ENCODE results near the gene FCGR2B.

The FCGR2B gene

GRCh38 chr1:161702250-161702649 lies 39.3 kb downstream of the FCGR2B start:
- DNase-seq (ENCODE audit: low read depth): no peak
- TF ChIP-seq CTCF (conservative IDR thresholded peaks at IDR 0.05; ENCODE audit: control insufficient read depth, insufficient read depth, low read depth, low read length): no peak

GRCh38 chr1:161705537-161705936 lies 42.6 kb downstream of the FCGR2B start:
- no peak for DNase-seq (ENCODE audit: low read depth)
- TF ChIP-seq CTCF (conservative IDR thresholded peaks at IDR 0.05; ENCODE audit: control insufficient read depth, insufficient read depth, low read depth, low read length): no peak
- no peak overlapping the region for H3K4me3 ChIP-seq (ENCODE audit: control insufficient read depth, low read depth, low read length)

More at GRCh38 chr1:161702250-161702649, 39.3 kb downstream of the FCGR2B start:
- H3K4me3 ChIP-seq (ENCODE audit: control insufficient read depth, low read depth, low read length): no peak overlapping the region

- no peak for TF ChIP-seq CTCF (conservative IDR thresholded peaks at IDR 0.05; ENCODE audit: control insufficient read depth, insufficient read depth, low read depth, low read length)
- DNase-seq (ENCODE audit: low read depth): peak; percentile 88
- H3K4me3 ChIP-seq (ENCODE audit: control insufficient read depth, low read depth, low read length): no peak overlapping the region
These were observed 43.2 kb downstream of the FCGR2B start for GRCh38 chr1:161706113-161706481.

- TF ChIP-seq CTCF (conservative IDR thresholded peaks at IDR 0.05; ENCODE audit: control insufficient read depth, insufficient read depth, low read depth, low read length): no peak
- no peak within 1 kb of the TSS for H3K4me3 ChIP-seq (ENCODE audit: control insufficient read depth, low read depth, low read length)
- DNase-seq (ENCODE audit: low read depth): peak; percentile 98
These were observed 43.8 kb downstream of the FCGR2B start, which contains the start of gene FCRLA for GRCh38 chr1:161706482-161707347. FCRLA (plus strand) TSS chr1:161707229; CDS start chr1:161707265, 36 bp downstream.

- no peak for DNase-seq (ENCODE audit: low read depth)
- H3K4me3 ChIP-seq (ENCODE audit: control insufficient read depth, low read depth, low read length): no peak overlapping the region
- TF ChIP-seq CTCF (conservative IDR thresholded peaks at IDR 0.05; ENCODE audit: control insufficient read depth, insufficient read depth, low read depth, low read length): no peak
These were observed 44.6 kb downstream of the FCGR2B start for GRCh38 chr1:161707503-161707902.

GRCh38 chr1:161709373-161709772 lies 46.4 kb downstream of the FCGR2B start:
- H3K4me3 ChIP-seq (ENCODE audit: control insufficient read depth, low read depth, low read length): no peak overlapping the region
- DNase-seq (ENCODE audit: low read depth): no peak
- TF ChIP-seq CTCF (conservative IDR thresholded peaks at IDR 0.05; ENCODE audit: control insufficient read depth, insufficient read depth, low read depth, low read length): no peak
